Erythroblast (primary cell): Measurements from ENCODE around the gene TAAR5.

Experiments
- GATA1 ChIP-seq: IDR thresholded peaks from 2 replicates; pipeline ENCODE4 v1.6.1; 2011; ENCODE audit warnings: low read depth, mild to moderate bottlenecking, control low read depth, low read length, moderate library complexity
- POLR2A ChIP-seq: IDR thresholded peaks from 2 replicates; pipeline ENCODE4 v1.6.1; 2011; ENCODE audit warnings: mild to moderate bottlenecking, low read length

DNA sequence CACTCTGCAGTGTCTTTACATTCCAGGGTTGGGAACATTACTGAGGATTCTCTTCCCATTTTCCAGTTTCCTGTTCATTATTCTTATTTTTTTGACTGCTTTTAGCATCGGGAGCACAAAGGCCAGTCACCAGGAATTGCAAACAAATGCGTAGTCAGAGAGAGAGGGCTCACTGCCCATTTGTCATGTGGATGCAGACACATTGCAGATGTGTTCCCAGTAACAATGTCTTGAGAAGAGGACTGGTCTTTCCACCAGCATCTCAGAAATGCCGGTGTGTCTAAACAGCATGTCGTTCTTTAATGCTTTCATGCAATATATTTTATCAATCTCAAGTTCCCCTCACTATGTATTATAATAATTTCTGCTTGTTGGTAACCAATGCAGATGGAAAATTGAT lies 20.4 kb downstream of the TAAR5 start:
- no peak for TF ChIP-seq POLR2A
- no peak for TF ChIP-seq GATA1
